HUES64 (cell line): ENCODE measurements around the gene FRY.

Experiments
- H3K27ac ChIP-seq: 2 replicates; pipeline ENCODE4 v1.7.0; 2013; ENCODE audit warnings: low read depth, low read length, inconsistent platforms
- H3K27me3 ChIP-seq: 2 replicates; pipeline ENCODE4 v1.6.1; 2013; ENCODE audit warnings: mild to moderate bottlenecking, low read length; ENCODE audit not compliant: insufficient read depth
- H3K36me3 ChIP-seq: 2 replicates; pipeline ENCODE4 v1.6.1; 2013; ENCODE audit warnings: mild to moderate bottlenecking, low read length; ENCODE audit not compliant: insufficient read depth
- H3K4me1 ChIP-seq: 2 replicates; pipeline ENCODE4 v1.6.1; 2013; ENCODE audit warnings: mild to moderate bottlenecking, low read length, moderate library complexity; ENCODE audit not compliant: insufficient read depth
- H3K4me3 ChIP-seq: 2 replicates; pipeline ENCODE4 v1.5.1; 2013; ENCODE audit warnings: mild to moderate bottlenecking, low read length, moderate library complexity
- H3K9ac ChIP-seq: 2 replicates; pipeline ENCODE4 v1.6.1; 2013; ENCODE audit warnings: mild to moderate bottlenecking, low read depth, low read length
- H3K9me3 ChIP-seq: 2 replicates; pipeline ENCODE4 v1.6.1; 2013; ENCODE audit warnings: low read depth, low read length; ENCODE audit not compliant: insufficient read depth
- WGBS: fragments of 150-250, 120-280 bp; methylation state at CpG from one replicate; pipeline ENCODE4 v1.1.7; 2013; ENCODE audit warnings: missing lambda C conversion rate; 5-methylcytosine and 5-hydroxymethylcytosine counted together

FRY gene

GRCh38 chr13:32134241-32135055, 102.9 kb downstream of the FRY start:
- Histone ChIP-seq H3K9ac (no peak overlapping the region), H3K27ac (no peak overlapping the region), H3K27me3 (no peaks in the 10 kb centered on the region), H3K4me1 (no peaks in the 10 kb centered on the region), H3K36me3 (no peaks in the 10 kb centered on the region), H3K9me3 (no peaks in the 10 kb centered on the region), H3K4me3 (no peak overlapping the region)
- WGBS: 87% methylated on average over 5 of the region's 5 CpGs

GRCh38 chr13:32135056-32135390, 103.4 kb downstream of the FRY start:
- Histone ChIP-seq H3K27me3 (no peaks in the 10 kb centered on the region), H3K4me3 (no peak overlapping the region), H3K9me3 (no peaks in the 10 kb centered on the region), H3K9ac (no peak overlapping the region), H3K27ac (no peak overlapping the region), H3K4me1 (no peaks in the 10 kb centered on the region), H3K36me3 (no peaks in the 10 kb centered on the region)
- 86% methylated on average over 4 of the region's 4 CpGs for WGBS

GRCh38 chr13:32135655-32136054, 104.1 kb downstream of the FRY start:
- Histone ChIP-seq H3K9ac (no peak overlapping the region), H3K4me1 (no peaks in the 10 kb centered on the region), H3K27me3 (no peaks in the 10 kb centered on the region), H3K36me3 (no peaks in the 10 kb centered on the region), H3K9me3 (no peaks in the 10 kb centered on the region), H3K4me3 (no peak overlapping the region), H3K27ac (no peak overlapping the region)
- 95% methylated on average over 6 of the region's 6 CpGs for WGBS

GRCh38 chr13:32136061-32136460, 104.5 kb downstream of the FRY start:
- 85% methylated on average over 2 of the region's 2 CpGs for WGBS
- H3K4me1 ChIP-seq: no peaks in the 10 kb centered on the region
- no peaks in the 10 kb centered on the region for H3K27me3 ChIP-seq
- H3K9ac ChIP-seq: no peak overlapping the region
- H3K4me3 ChIP-seq: no peak overlapping the region
- H3K9me3 ChIP-seq: no peaks in the 10 kb centered on the region
- no peaks in the 10 kb centered on the region for H3K36me3 ChIP-seq
- H3K27ac ChIP-seq: no peak overlapping the region

GRCh38 chr13:32136716-32137115, 105.1 kb downstream of the FRY start:
- no peak overlapping the region for H3K9ac ChIP-seq

GRCh38 chr13:32139251-32139650, 107.7 kb downstream of the FRY start:
- WGBS: 93% methylated on average over 5 of the region's 5 CpGs
- Histone ChIP-seq H3K27ac (no peak overlapping the region), H3K9me3 (no peaks in the 10 kb centered on the region), H3K36me3 (no peaks in the 10 kb centered on the region), H3K9ac (no peak overlapping the region), H3K4me1 (peaks cover 15% of the 10 kb centered on the region), H3K4me3 (no peak overlapping the region), H3K27me3 (no peaks in the 10 kb centered on the region)

More at GRCh38 chr13:32136716-32137115, 105.1 kb downstream of the FRY start:
- H3K4me3 ChIP-seq: no peak overlapping the region
- no peaks in the 10 kb centered on the region for H3K9me3 ChIP-seq
- H3K27me3 ChIP-seq: no peaks in the 10 kb centered on the region
- 98% methylated on average over 2 of the region's 2 CpGs for WGBS
- H3K27ac ChIP-seq: no peak overlapping the region
- no peaks in the 10 kb centered on the region for H3K36me3 ChIP-seq
- H3K4me1 ChIP-seq: no peaks in the 10 kb centered on the region

- no peak overlapping the region for H3K27ac ChIP-seq
- H3K4me1 ChIP-seq: peaks cover 15% of the 10 kb centered on the region
- H3K4me3 ChIP-seq: no peak overlapping the region
- H3K27me3 ChIP-seq: no peaks in the 10 kb centered on the region
- 100% methylated on average over 2 of the region's 2 CpGs for WGBS
- no peaks in the 10 kb centered on the region for H3K9me3 ChIP-seq
- H3K36me3 ChIP-seq: no peaks in the 10 kb centered on the region
- no peak overlapping the region for H3K9ac ChIP-seq
Measured at GRCh38 chr13:32140109-32140508, 108.5 kb downstream of the FRY start.

- WGBS: 0% methylated on average over 1 of the region's 1 CpG
- Histone ChIP-seq H3K9ac (no peak overlapping the region), H3K4me3 (no peak overlapping the region), H3K36me3 (no peaks in the 10 kb centered on the region), H3K4me1 (peaks cover 15% of the 10 kb centered on the region), H3K27me3 (no peaks in the 10 kb centered on the region), H3K27ac (no peak overlapping the region), H3K9me3 (no peaks in the 10 kb centered on the region)
Measured at GRCh38 chr13:32141462-32141861, 109.9 kb downstream of the FRY start.

- H3K27ac ChIP-seq: no peak overlapping the region
- peaks cover 15% of the 10 kb centered on the region for H3K4me1 ChIP-seq
- no peak overlapping the region for H3K4me3 ChIP-seq
- 97% methylated on average over 1 of the region's 1 CpG for WGBS
- H3K27me3 ChIP-seq: no peaks in the 10 kb centered on the region
- H3K36me3 ChIP-seq: no peaks in the 10 kb centered on the region
- no peak overlapping the region for H3K9ac ChIP-seq
- no peaks in the 10 kb centered on the region for H3K9me3 ChIP-seq
Measured at GRCh38 chr13:32142115-32142514, 110.5 kb downstream of the FRY start.

- H3K9ac ChIP-seq: no peak overlapping the region
- no peak overlapping the region for H3K4me3 ChIP-seq
- H3K27ac ChIP-seq: 0 out of 2 replicates have a peak overlapping the region, but pooled peaks have one; percentile 8
- H3K4me1 ChIP-seq: peaks cover 15% of the 10 kb centered on the region
- no peaks in the 10 kb centered on the region for H3K9me3 ChIP-seq
- H3K36me3 ChIP-seq: no peaks in the 10 kb centered on the region
- H3K27me3 ChIP-seq: no peaks in the 10 kb centered on the region
Measured at GRCh38 chr13:32142956-32143375, 111.4 kb downstream of the FRY start.

- no peaks in the 10 kb centered on the region for H3K27me3 ChIP-seq
- WGBS: 89% methylated on average over 2 of the region's 2 CpGs
- no peak overlapping the region for H3K4me3 ChIP-seq
- no peak overlapping the region for H3K27ac ChIP-seq
- H3K9ac ChIP-seq: no peak overlapping the region
- no peaks in the 10 kb centered on the region for H3K9me3 ChIP-seq
- peaks cover 15% of the 10 kb centered on the region for H3K4me1 ChIP-seq
- H3K36me3 ChIP-seq: no peaks in the 10 kb centered on the region
Measured at GRCh38 chr13:32147193-32147592, 115.6 kb downstream of the FRY start.

- H3K4me1 ChIP-seq: peaks cover 8% of the 10 kb centered on the region
- 93% methylated on average over 3 of the region's 4 CpGs for WGBS
- H3K9me3 ChIP-seq: no peaks in the 10 kb centered on the region
- no peak overlapping the region for H3K27ac ChIP-seq
- no peak overlapping the region for H3K4me3 ChIP-seq
- H3K9ac ChIP-seq: no peak overlapping the region
- no peaks in the 10 kb centered on the region for H3K36me3 ChIP-seq
- no peaks in the 10 kb centered on the region for H3K27me3 ChIP-seq
Measured at GRCh38 chr13:32147976-32148375, 116.4 kb downstream of the FRY start.
